Measurements from ENCODE around the gene PFKFB2. TPM values are rescaled to one million over a fixed set of nuclear protein-coding genes. Genes with fewer than 3 reads are reported as not detected.

PFKFB2 gene
- total RNA-seq, 2 experiments from 2014 or later = 1.5 to 1.7 TPM

Other genes starting within 250 kb of the PFKFB2 start
- not detected for gene IL20, start 187.7 kb upstream of the PFKFB2 start, total RNA-seq
- gene IL24, start 155.8 kb upstream of the PFKFB2 start, total RNA-seq = not detected
- 100 to 1,000 TPM; 117 to 121 TPM for gene FCMR, start 131.3 kb upstream of the PFKFB2 start, total RNA-seq
- gene PIGR, start 106.8 kb upstream of the PFKFB2 start, total RNA-seq = not detected
- not detected for gene FCAMR, start 82.8 kb upstream of the PFKFB2 start, total RNA-seq
- gene C1orf116, start 20.5 kb upstream of the PFKFB2 start, total RNA-seq = under 1 TPM in 1 of 2 experiments, not detected in 1; 0.08 TPM
- gene YOD1, start 2.1 kb upstream of the PFKFB2 start, total RNA-seq = 1 to 10 TPM; 9.1 to 9.4 TPM
- 1 to 10 TPM in 1 of 2 experiments, under 1 TPM in 1; 0.43 to 1.2 TPM for gene C4BPB, start 35.6 kb downstream of the PFKFB2 start, total RNA-seq
- not detected for gene C4BPA, start 51.0 kb downstream of the PFKFB2 start, total RNA-seq

All from activated CD4-positive, alpha-beta memory T cell treated with anti-CD3 and anti-CD28 coated beads, Interleukin-2, amount 10 ng/mL, durations not matched to agents 7 days and 5 days (primary cell).